Activated T-cell treated with anti-CD3 and anti-CD28 coated beads, Interleukin-2, amount 50 U/mL, for 24 hours (primary cell): ENCODE measurements around the gene IGHMBP2.

ENCODE experiments used
- DNase-seq: peaks from one replicate; pipeline ENCODE4 v3.0.0-alpha.2; 2020
- H3K27ac Mint-ChIP-seq: 2 replicates; pipeline ENCODE4 v1.8.0; 2020; ENCODE audit warnings: mild to moderate bottlenecking, mixed read lengths
- H3K27me3 Mint-ChIP-seq: 2 replicates; pipeline ENCODE4 v1.8.0; 2020; ENCODE audit warnings: mixed read lengths
- H3K36me3 Mint-ChIP-seq: 2 replicates; pipeline ENCODE4 v1.8.0; 2020; ENCODE audit warnings: low read depth, mixed read lengths
- H3K4me1 Mint-ChIP-seq: 2 replicates; pipeline ENCODE4 v1.8.0; 2020; ENCODE audit warnings: low read depth, mixed read lengths
- H3K4me3 Mint-ChIP-seq: 2 replicates; pipeline ENCODE4 v1.8.0; 2020; ENCODE audit warnings: mild to moderate bottlenecking, moderate library complexity, mixed read lengths
- H3K9me3 Mint-ChIP-seq: 2 replicates; pipeline ENCODE4 v1.8.0; 2020; ENCODE audit warnings: mixed read lengths

The IGHMBP2 gene

DNA sequence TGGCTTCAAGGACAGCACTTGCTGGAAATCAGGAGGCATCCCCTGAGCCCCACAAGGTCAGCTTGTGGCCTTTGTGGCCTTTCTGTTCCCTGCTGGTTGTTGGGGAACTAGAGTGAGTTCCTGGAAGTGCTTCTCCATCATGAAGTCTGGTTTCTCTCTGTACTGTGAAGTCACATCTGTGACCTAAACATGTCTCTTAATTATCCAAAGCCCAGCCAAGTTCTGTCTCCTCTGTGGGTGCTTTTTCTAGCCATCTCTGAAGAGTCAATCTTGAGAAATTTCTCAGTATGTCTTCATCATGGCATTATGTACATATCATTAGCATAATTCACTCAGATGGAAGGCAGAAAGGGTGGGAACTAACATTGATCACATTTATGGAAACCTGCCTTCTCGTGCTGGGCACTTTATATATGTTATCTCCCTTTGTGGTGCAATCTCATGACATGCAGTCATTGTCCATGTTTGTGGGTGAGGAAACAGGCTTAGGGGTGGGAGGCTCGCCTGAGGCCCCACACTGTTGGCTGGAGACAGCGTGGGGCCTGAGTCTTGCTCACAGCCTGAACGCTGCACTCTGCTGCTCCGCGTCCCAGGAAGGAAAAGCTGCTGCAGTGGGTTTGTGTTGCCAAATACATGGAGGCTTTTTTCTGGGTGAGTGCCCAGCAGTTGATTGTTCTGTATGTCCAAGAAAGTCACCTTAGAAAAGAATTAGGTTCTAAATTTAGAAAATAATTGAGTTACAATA is 24.6 kb downstream of the IGHMBP2 start:
- Mint-ChIP-seq H3K9me3 (peaks cover 19% of the 10 kb centered on the region), H3K4me3 (no peak overlapping the region), H3K4me1 (no peaks in the 10 kb centered on the region), H3K36me3 (peaks cover 89% of the 10 kb centered on the region), H3K27ac (no peak overlapping the region), H3K27me3 (no peaks in the 10 kb centered on the region)
- DNase-seq = no peak

DNA sequence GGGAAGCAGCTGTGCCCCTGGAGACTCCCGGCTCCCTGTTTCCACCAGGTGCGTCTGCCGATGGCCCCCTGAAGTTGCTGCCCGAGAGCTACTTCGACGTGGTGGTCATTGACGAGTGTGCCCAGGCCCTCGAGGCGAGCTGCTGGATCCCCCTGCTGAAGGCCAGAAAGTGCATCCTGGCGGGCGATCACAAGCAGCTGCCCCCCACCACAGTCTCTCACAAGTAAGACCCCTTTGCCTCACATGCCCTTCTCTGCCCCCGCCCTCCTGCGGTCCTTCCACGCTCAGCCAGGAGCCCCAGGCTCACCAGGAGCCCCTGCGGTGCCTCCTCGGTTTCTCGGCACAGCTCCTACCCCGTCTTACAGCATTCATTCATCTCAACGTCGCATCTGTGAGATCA is 25.4 kb downstream of the IGHMBP2 start:
- no peak overlapping the region for H3K27ac Mint-ChIP-seq
- H3K36me3 Mint-ChIP-seq = peaks cover 89% of the 10 kb centered on the region
- no peaks in the 10 kb centered on the region for H3K27me3 Mint-ChIP-seq
- DNase-seq = no peak
- no peak overlapping the region for H3K4me3 Mint-ChIP-seq
- no peaks in the 10 kb centered on the region for H3K4me1 Mint-ChIP-seq
- H3K9me3 Mint-ChIP-seq = peaks cover 17% of the 10 kb centered on the region

- Mint-ChIP-seq H3K27ac (no peak overlapping the region), H3K36me3 (peaks cover 87% of the 10 kb centered on the region), H3K27me3 (no peaks in the 10 kb centered on the region), H3K4me1 (no peaks in the 10 kb centered on the region), H3K4me3 (no peak overlapping the region), H3K9me3 (peaks cover 10% of the 10 kb centered on the region)
- no peak for DNase-seq
Observed at GRCh38 chr11:68929706-68930570, 26.2 kb downstream of the IGHMBP2 start.

- Mint-ChIP-seq H3K36me3 (peaks cover 87% of the 10 kb centered on the region), H3K27ac (no peak overlapping the region), H3K4me3 (no peak overlapping the region), H3K9me3 (peaks cover 3% of the 10 kb centered on the region), H3K4me1 (no peaks in the 10 kb centered on the region), H3K27me3 (no peaks in the 10 kb centered on the region)
- DNase-seq = no peak
Observed at GRCh38 chr11:68930991-68931855, 27.5 kb downstream of the IGHMBP2 start.

GRCh38 chr11:68931911-68932310 is 28.2 kb downstream of the IGHMBP2 start:
- peaks cover 2% of the 10 kb centered on the region for H3K9me3 Mint-ChIP-seq
- H3K27me3 Mint-ChIP-seq = no peaks in the 10 kb centered on the region
- DNase-seq = no peak
- no peaks in the 10 kb centered on the region for H3K4me1 Mint-ChIP-seq
- no peak overlapping the region for H3K27ac Mint-ChIP-seq
- H3K4me3 Mint-ChIP-seq = no peak overlapping the region
- H3K36me3 Mint-ChIP-seq = peaks cover 86% of the 10 kb centered on the region

DNA sequence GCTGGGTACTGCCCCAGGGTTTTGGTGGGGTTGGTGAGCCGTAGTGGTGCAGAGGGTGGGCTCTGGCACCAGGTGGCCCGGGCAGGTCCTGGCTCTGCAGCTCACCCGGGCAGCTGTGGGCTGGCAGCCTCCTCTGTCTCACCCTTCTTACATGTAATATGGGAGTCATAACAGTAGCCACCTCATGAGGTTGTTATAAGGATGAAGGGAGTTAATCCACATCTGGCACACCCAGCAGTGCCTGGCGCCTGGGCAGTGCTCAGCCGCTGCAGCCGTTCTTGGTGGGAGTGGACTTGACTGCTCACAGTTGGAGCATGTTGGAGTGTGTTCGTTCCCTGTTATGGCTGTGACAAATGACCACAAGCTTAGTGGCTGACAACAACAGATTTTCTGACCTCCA is 28.7 kb downstream of the IGHMBP2 start:
- H3K4me3 Mint-ChIP-seq = no peak overlapping the region
- H3K27ac Mint-ChIP-seq = no peak overlapping the region
- no peaks in the 10 kb centered on the region for H3K4me1 Mint-ChIP-seq
- peaks cover 86% of the 10 kb centered on the region for H3K36me3 Mint-ChIP-seq
- H3K9me3 Mint-ChIP-seq = no peaks in the 10 kb centered on the region
- DNase-seq = no peak
- no peaks in the 10 kb centered on the region for H3K27me3 Mint-ChIP-seq

DNA sequence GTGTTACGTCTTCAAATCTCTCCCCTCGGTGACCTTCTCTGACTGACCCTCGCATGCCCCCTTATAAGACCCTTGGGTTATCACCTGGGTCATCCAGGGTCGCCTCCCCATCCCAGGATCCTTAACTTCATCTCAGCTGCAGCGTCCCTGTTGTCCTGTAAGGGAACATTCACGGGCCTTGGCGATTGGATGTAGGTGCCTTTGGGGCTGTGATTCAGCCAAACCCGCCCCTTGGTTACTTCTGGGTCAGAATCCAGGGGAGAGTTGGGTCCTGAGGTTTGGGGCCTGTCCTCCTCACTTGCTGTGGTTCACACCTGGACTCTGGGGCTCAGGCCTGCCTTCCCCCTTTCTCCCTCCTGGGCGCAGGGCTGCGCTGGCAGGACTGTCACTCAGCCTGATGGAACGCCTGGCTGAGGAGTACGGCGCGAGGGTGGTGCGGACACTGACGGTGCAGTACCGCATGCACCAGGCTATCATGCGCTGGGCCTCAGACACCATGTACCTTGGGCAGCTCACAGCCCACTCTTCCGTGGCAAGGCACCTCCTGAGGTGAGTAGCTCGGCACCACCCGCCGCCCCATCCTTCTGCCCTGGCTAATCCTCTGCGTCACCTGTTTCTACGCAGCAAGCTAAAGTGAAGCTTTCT is 29.4 kb downstream of the IGHMBP2 start:
- Mint-ChIP-seq H3K27ac (no peak overlapping the region), H3K27me3 (no peaks in the 10 kb centered on the region), H3K9me3 (no peaks in the 10 kb centered on the region), H3K4me1 (no peaks in the 10 kb centered on the region), H3K36me3 (peaks cover 86% of the 10 kb centered on the region), H3K4me3 (no peak overlapping the region)
- no peak for DNase-seq

DNA sequence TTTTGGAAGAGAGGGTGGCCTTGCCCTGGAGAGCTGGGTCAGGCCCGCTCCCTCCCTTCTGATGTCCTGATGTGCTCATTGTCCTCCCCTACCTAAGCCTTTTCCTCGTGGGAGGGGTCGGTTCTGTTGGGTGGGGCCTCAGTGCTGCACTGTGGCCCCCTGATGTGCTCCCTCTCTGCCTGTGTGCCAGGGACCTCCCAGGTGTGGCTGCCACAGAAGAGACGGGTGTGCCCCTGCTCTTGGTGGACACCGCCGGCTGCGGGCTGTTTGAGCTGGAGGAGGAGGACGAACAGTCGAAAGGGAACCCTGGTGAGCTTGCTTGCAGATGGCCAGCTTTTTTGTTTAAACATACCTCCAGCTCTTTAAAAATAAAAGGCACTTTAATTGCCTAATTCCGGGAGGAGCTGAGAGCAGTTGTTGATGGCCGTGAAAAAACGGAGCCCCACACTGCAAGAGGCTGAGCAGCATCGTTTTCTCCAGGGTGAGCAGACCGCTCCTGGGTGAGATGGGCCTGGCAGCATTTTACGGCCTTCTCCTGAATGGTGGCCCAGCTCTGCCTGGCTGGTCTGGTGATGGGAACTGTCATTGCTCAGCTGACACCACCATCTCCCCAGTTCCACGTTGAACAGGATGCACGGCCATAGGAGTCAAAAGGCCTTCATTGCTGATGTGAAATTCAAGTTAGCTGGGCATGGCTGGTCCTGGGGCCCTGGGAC is 30.1 kb downstream of the IGHMBP2 start:
- Mint-ChIP-seq H3K9me3 (no peaks in the 10 kb centered on the region), H3K27me3 (no peaks in the 10 kb centered on the region), H3K4me1 (no peaks in the 10 kb centered on the region), H3K27ac (no peak overlapping the region), H3K36me3 (peaks cover 86% of the 10 kb centered on the region), H3K4me3 (no peak overlapping the region)
- no peak for DNase-seq

- no peaks in the 10 kb centered on the region for H3K27me3 Mint-ChIP-seq
- peaks cover 86% of the 10 kb centered on the region for H3K36me3 Mint-ChIP-seq
- H3K4me1 Mint-ChIP-seq = no peaks in the 10 kb centered on the region
- no peaks in the 10 kb centered on the region for H3K9me3 Mint-ChIP-seq
- DNase-seq = no peak
- H3K4me3 Mint-ChIP-seq = no peak overlapping the region
- no peak overlapping the region for H3K27ac Mint-ChIP-seq
Observed at GRCh38 chr11:68934321-68934645, 30.6 kb downstream of the IGHMBP2 start.

DNA sequence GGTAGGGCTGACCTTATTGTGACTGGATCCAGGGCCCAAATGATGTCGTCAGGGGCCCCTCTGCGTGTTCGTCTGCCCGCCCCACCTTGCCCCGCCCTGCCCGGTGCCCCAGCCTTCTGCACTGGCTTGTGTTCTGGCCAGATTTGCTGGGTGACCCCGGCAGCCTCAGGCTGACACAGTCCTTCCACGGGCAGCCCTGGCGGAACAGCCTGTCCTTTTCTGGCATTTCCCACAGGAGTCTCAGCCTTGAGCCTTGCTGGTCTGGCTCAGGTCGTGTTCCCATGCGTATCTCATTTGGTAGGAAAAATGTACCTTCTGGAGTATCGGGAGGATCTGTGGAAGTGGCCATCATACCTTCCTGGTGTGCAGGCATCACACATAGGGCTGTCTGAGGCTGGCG is 31.0 kb downstream of the IGHMBP2 start:
- Mint-ChIP-seq H3K27me3 (no peaks in the 10 kb centered on the region), H3K36me3 (peaks cover 86% of the 10 kb centered on the region)

DNA sequence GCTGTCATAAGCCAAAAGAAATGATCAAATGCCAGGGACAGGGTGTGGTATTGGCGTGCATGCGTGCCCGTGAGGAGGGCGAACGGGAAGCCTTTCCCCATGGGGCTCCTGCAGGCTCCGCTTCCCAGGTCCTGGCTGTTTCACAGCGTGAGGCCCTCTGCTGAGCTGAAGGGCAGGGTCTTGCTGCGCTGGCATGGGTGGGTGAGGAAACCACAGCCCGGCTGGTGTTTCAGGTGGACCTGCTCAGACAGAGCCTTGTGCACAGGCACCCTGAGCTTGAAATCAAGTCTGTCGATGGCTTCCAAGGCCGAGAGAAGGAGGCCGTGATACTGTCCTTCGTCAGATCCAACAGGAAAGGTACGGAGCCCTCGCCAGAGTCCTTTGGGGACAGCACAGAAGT is 31.4 kb downstream of the IGHMBP2 start:
- Mint-ChIP-seq H3K27me3 (no peaks in the 10 kb centered on the region), H3K9me3 (no peaks in the 10 kb centered on the region), H3K4me3 (no peak overlapping the region), H3K4me1 (no peaks in the 10 kb centered on the region), H3K27ac (no peak overlapping the region), H3K36me3 (peaks cover 85% of the 10 kb centered on the region)
- DNase-seq = no peak

More for the DNA sequence above, 31.0 kb downstream of the IGHMBP2 start:
- no peaks in the 10 kb centered on the region for H3K9me3 Mint-ChIP-seq
- H3K4me3 Mint-ChIP-seq = no peak overlapping the region
- no peak for DNase-seq
- H3K27ac Mint-ChIP-seq = no peak overlapping the region
- no peaks in the 10 kb centered on the region for H3K4me1 Mint-ChIP-seq

DNA sequence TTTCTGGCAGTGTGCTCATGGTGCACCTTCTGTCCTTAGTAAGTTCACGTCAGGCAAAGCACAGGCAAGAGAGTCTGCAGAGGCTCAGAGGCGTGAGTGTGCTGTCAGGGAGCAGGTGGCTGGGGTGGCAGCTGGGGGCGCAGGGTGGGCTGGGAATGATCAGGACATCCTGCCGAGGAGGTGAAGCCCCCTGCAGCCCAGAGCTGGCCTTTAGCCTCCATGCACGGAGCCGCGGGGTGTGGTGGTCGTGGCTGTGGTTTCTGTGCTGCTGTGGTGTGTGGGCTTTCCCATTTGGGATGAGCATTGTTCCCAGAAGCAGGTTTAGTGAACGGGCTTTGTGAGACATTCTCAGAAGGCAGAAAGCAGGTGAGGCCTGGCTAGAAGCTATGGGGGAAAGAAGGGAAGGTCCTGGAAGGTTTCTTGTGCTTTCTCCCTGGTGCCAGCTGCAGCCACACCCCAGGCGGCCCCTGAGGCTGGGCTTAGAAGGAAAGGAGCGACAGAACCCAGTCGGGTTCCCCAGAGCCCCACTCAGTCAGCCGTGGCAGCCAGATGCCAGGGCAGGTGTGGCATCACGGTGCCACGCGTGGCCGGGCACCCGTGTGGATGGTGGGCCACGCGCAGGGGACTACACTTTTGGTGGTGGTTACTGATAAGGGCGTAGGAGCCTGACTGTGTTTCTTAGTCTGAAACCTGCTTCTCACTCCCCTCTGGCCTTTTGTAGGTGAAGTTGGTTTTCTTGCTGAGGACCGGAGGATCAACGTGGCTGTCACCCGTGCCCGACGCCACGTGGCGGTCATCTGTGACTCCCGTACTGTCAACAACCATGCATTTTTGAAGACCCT is 32.0 kb downstream of the IGHMBP2 start:
- no peak for DNase-seq
- Mint-ChIP-seq H3K4me3 (no peak overlapping the region), H3K4me1 (no peaks in the 10 kb centered on the region), H3K9me3 (no peaks in the 10 kb centered on the region), H3K27ac (no peak overlapping the region), H3K36me3 (peaks cover 85% of the 10 kb centered on the region), H3K27me3 (no peaks in the 10 kb centered on the region)

- Mint-ChIP-seq H3K27me3 (no peaks in the 10 kb centered on the region), H3K4me3 (no peak overlapping the region), H3K4me1 (no peaks in the 10 kb centered on the region), H3K36me3 (peaks cover 87% of the 10 kb centered on the region), H3K9me3 (no peaks in the 10 kb centered on the region), H3K27ac (no peak overlapping the region)
- DNase-seq = no peak
Observed at GRCh38 chr11:68936358-68936636, 32.6 kb downstream of the IGHMBP2 start.
